VCaP (cell line): ENCODE measurements around the gene NAALADL2.

ENCODE experiments used
- H3K27ac ChIP-seq: fragments of 450-650 bp; 2 replicates; pipeline ENCODE4 v1.5.1; 2017
- TF ChIP-seq, protein P1 (sequence below): fragments of 450-650 bp; conservative IDR thresholded peaks from 2 replicates; pipeline ENCODE4 v1.5.1; 2017; ENCODE audit warnings: mild to moderate bottlenecking, moderate library complexity

Gene NAALADL2

DNA sequence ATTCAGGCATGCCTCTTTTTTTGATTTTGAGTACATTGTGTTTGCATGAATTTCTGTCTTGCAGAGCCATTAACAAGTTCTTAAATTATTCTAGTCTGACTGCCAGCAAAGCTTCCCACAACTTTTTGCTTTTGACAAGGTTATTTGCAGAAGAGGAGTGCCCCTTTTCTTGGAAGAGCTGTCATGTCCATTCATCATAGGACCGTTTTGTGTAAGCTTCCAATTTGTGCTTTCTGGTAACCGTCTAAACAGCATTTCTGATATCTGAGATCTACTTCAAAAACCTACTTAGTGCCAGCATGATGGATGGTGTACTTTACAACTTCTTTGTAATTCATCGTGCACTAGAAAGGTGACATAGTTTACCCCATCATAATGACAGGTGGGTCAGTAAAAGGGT lies 379.7 kb downstream of the NAALADL2 start:
- TF ChIP-seq, protein P1, sequence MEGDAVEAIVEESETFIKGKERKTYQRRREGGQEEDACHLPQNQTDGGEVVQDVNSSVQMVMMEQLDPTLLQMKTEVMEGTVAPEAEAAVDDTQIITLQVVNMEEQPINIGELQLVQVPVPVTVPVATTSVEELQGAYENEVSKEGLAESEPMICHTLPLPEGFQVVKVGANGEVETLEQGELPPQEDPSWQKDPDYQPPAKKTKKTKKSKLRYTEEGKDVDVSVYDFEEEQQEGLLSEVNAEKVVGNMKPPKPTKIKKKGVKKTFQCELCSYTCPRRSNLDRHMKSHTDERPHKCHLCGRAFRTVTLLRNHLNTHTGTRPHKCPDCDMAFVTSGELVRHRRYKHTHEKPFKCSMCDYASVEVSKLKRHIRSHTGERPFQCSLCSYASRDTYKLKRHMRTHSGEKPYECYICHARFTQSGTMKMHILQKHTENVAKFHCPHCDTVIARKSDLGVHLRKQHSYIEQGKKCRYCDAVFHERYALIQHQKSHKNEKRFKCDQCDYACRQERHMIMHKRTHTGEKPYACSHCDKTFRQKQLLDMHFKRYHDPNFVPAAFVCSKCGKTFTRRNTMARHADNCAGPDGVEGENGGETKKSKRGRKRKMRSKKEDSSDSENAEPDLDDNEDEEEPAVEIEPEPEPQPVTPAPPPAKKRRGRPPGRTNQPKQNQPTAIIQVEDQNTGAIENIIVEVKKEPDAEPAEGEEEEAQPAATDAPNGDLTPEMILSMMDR, result no peak
- no peak overlapping the region for H3K27ac ChIP-seq

DNA sequence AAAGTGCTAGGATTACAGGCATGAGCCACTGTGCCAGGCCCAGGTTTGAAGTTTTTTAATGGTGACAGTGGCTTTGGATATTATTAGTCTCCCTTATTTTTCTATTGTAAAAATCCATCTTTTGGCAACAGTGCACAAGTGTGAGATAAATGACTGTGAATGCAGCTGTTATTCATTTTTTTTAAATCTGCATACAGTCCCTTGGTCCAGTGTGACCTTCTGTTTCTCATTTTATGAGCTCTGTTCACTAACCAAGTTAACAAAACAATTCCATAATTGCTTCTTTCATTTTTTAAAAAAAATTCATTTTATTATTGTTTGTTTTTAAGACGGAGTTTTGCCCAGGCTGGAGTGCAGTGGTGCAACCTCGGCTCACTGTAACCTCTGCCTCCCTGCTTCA lies 381.8 kb downstream of the NAALADL2 start:
- H3K27ac ChIP-seq, result no peak overlapping the region
- TF ChIP-seq, protein P1, result no peak

DNA sequence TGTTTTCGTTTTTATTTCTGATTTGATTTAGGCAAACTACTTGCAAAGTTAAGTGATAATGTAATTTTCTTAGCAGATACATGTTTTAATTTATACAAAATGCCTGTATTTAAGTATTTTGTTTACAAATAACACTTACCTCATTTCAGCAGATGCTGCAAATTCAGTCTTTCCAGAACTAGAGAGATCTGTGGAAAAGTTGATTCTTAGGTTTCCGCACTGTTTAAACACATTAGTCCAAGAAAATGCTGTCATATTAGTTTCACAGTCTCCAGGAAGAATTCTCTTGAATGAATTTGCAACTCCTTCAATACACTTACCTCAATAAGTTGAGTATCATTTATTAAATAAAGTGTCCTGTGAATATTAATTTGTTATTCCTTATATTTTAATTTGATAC lies 383.1 kb downstream of the NAALADL2 start:
- no peak overlapping the region for H3K27ac ChIP-seq
- TF ChIP-seq, protein P1, result no peak

DNA sequence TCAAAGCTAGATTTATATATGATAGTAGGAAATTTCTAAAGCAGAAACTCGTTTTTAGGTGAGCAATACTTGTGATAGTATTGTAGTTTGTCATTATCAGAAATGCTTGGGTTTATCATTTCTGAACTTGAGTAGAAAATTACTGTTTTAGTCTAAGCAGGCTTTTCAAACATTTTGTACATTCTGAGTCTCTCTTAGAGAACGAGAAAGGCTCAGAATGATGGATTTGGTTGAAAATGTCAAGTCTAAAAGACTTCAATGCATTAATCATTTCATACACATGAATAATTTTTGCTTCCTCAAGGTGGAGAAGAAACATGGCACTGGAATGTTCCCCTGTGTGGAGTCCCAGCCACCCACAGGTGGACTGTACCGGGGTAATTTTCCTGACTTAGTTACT lies 387.1 kb downstream of the NAALADL2 start:
- TF ChIP-seq, protein P1, result no peak

DNA sequence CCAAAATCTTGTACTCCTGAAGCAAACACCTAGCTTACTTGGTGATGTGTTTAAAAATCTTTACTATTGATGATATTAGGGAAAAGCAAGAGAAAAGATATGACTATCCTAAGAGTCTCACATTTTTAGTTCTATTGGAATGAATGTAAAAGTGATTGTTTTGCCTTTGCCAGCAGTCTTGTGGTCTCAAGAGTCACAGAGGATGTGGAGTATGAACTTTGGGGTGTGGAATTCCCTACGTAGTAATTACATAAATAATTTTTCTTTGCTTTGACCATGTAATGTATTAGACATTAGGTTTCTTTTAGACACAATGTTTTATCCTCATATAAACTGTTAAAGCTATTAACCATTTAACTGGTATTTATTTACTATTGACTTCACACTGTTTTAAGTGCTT lies 387.6 kb downstream of the NAALADL2 start:
- TF ChIP-seq, protein P1, result no peak
- H3K27ac ChIP-seq, result no peak overlapping the region

More for the DNA sequence above, 387.1 kb downstream of the NAALADL2 start:
- H3K27ac ChIP-seq, result no peak overlapping the region

DNA sequence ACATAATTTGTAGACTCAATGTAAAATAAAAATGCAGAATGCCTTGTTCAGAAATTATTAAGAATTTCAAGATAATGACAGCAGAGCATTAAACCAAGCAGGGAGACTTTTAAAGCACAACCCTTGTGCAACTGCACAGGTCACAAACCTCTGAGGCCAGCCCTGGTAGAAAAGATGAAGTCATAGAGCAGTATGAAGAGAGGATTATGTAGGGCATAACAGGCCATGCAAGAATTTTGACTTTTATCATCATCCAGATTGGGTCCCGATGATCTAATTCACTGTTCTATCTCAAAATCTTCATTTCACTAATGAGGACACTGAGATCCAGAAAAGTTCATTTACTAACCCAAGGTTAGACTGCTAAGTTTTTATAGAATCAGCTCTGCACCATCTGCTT lies 388.5 kb downstream of the NAALADL2 start:
- TF ChIP-seq, protein P1, result no peak
- H3K27ac ChIP-seq, result no peak overlapping the region

DNA sequence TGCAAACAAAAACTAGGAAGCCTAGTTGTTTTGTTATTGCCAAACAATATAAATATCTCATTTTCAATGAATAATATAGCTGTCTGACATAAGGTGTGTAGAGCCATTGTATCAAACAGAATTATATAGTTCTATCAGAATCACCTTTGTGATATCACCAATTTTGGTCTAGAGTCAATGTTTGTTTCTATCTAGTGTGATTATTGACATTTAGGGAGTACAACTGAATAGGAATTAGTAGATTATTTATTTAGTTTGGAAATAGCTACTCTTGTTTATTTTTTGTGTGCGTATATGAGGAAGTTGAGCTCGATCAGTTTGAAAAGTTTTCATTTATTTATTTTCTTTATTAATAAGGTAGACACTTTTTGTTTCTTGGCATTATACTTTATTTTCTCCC lies 389.7 kb downstream of the NAALADL2 start:
- no peak overlapping the region for H3K27ac ChIP-seq
- TF ChIP-seq, protein P1, result no peak

DNA sequence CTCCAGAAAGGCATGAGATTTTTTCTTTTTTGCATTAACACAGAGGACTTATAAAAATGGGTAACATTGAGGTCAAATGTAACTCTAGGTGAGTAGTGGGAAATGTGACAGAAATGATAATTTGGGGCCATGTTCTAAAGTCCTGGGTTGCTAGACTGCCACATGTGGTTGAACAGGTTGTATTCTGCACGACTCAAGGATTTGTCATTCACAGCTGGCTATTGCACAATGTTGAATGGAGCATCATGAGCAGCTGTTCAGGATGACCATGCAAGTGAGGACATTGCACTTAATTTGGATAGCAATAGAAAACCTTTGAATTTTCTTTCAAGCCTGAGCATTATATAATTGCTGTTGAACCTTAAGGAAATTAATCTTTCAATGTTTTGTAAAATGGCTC lies 396.6 kb downstream of the NAALADL2 start:
- no peak overlapping the region for H3K27ac ChIP-seq
- TF ChIP-seq, protein P1, result no peak
